Neural progenitor cell (in vitro differentiated cells): Measurements from ENCODE around the gene SLC28A3. TPM values are rescaled to one million over a fixed set of nuclear protein-coding genes. Genes with fewer than 3 reads are reported as not detected.

Experiments used
- DNase-seq: peaks from one replicate; pipeline ENCODE4 v3.0.0-alpha.2; 2016; ENCODE audit warnings: low spot score
- H2AFZ ChIP-seq: fragments of 200-600 bp; sonication (generic); replicated peaks from 2 replicates; pipeline ENCODE4 v1.6.1; 2016; ENCODE audit warnings: antibody characterized with exemption
- H3F3A ChIP-seq: fragments of 200-600 bp; sonication (generic); 2 replicates; pipeline ENCODE4 v1.6.1; 2016; ENCODE audit warnings: antibody characterized with exemption, low read depth
- H3K27ac ChIP-seq: fragments of 200-600 bp; sonication (generic); 2 replicates; pipeline ENCODE4 v1.5.1; 2016; ENCODE audit warnings: mild to moderate bottlenecking
- H3K27me3 ChIP-seq: fragments of 200-600 bp; sonication (generic); 2 replicates; pipeline ENCODE4 v1.6.1; 2016; ENCODE audit warnings: mild to moderate bottlenecking, moderate library complexity
- H3K36me3 ChIP-seq: fragments of 200-600 bp; sonication (generic); 2 replicates; pipeline ENCODE4 v1.5.1; 2016
- H3K4me1 ChIP-seq: fragments of 200-600 bp; sonication (generic); 2 replicates; pipeline ENCODE4 v1.6.1; 2016; ENCODE audit warnings: mixed run types
- H3K4me2 ChIP-seq: fragments of 200-600 bp; sonication (generic); 2 replicates; pipeline ENCODE4 v1.6.1; 2016
- H3K4me3 ChIP-seq: fragments of 200-600 bp; sonication (generic); 2 replicates; pipeline ENCODE4 v1.5.1; 2016
- H3K79me2 ChIP-seq: fragments of 200-600 bp; sonication (generic); 2 replicates; pipeline ENCODE4 v1.6.1; 2016; ENCODE audit warnings: low read depth
- H3K9ac ChIP-seq: fragments of 200-600 bp; sonication (generic); 2 replicates; pipeline ENCODE4 v1.6.1; 2016
- H3K9me3 ChIP-seq: fragments of 200-600 bp; sonication (generic); 2 replicates; pipeline ENCODE4 v1.5.1; 2016; ENCODE audit warnings: low read depth
- H4K20me1 ChIP-seq: fragments of 200-600 bp; sonication (generic); 2 replicates; pipeline ENCODE4 v1.6.1; 2016; ENCODE audit warnings: low read depth
- H3K27ac Mint-ChIP-seq: 3 replicates; pipeline ENCODE4 v1.8.0; 2021; ENCODE audit warnings: mixed read lengths
- H3K27me3 Mint-ChIP-seq: 2 replicates; pipeline ENCODE4 v1.8.0; 2022; ENCODE audit warnings: low read depth, mild to moderate bottlenecking, inconsistent platforms, moderate library complexity, mixed read lengths; ENCODE audit not compliant: insufficient read depth
- H3K36me3 Mint-ChIP-seq: 3 replicates; pipeline ENCODE4 v1.8.0; 2021; ENCODE audit warnings: mixed read lengths
- H3K4me1 Mint-ChIP-seq: 3 replicates; pipeline ENCODE4 v1.8.0; 2021; ENCODE audit warnings: mixed read lengths
- H3K4me3 Mint-ChIP-seq: 3 replicates; pipeline ENCODE4 v1.8.0; 2021; ENCODE audit warnings: mild to moderate bottlenecking, moderate library complexity, mixed read lengths
- H3K9me3 Mint-ChIP-seq: 3 replicates; pipeline ENCODE4 v1.8.0; 2020; ENCODE audit warnings: mixed read lengths
- CTCF ChIP-seq: fragments of 200-600 bp; sonication (generic); IDR thresholded peaks from 2 replicates; pipeline ENCODE4 v1.5.1; 2017; ENCODE audit warnings: antibody characterized with exemption, mild to moderate bottlenecking
- EZH2 ChIP-seq: fragments of 200-600 bp; sonication (generic); IDR thresholded peaks from 2 replicates; pipeline ENCODE4 v1.6.1; 2017; ENCODE audit warnings: antibody characterized with exemption, mild to moderate bottlenecking, moderate library complexity
- EZH2phosphoT487 ChIP-seq: fragments of 200-600 bp; sonication (generic); IDR thresholded peaks from 2 replicates; pipeline ENCODE4 v1.6.1; 2017; ENCODE audit warnings: antibody characterized with exemption
- total RNA-seq: library from RNA; depleted of rRNA; stranded (reverse); fragments of >200 nt; gene quantifications from 2 replicates; pipeline ENCODE4 v1.2.3, GENCODE V29; 2015; ENCODE audit warnings: low replicate concordance

The SLC28A3 gene
- total RNA-seq, 1 donor from 2014 or later = not detected

- Histone ChIP-seq H4K20me1 (no peaks in the 10 kb centered on the region), H3K36me3 (no peaks in the 10 kb centered on the region), H3K4me3 (no peak overlapping the region), H3K9ac (no peak overlapping the region), H3K9me3 (no peaks in the 10 kb centered on the region), H3K4me1 (no peaks in the 10 kb centered on the region), H3K79me2 (no peaks in the 10 kb centered on the region), H3K27me3 (peaks cover 13% of the 10 kb centered on the region), H3K4me2 (no peak overlapping the region), H2AFZ (peak overlapping the region; percentile 71), H3F3A (no peaks in the 10 kb centered on the region), H3K27ac (no peak overlapping the region)
- no peak for TF ChIP-seq EZH2
- TF ChIP-seq CTCF = peak; percentile 91
- no peaks in the 10 kb centered on the region for H3K36me3 Mint-ChIP-seq
- H3K4me1 Mint-ChIP-seq = peaks cover 18% of the 10 kb centered on the region
- H3K9me3 Mint-ChIP-seq = no peaks in the 10 kb centered on the region
- no peak overlapping the region for H3K27ac Mint-ChIP-seq
- H3K27me3 Mint-ChIP-seq = peaks cover 4% of the 10 kb centered on the region
- peak; percentile 89 for DNase-seq
- no peak overlapping the region for H3K4me3 Mint-ChIP-seq
Observed at GRCh38 chr9:84261070-84261746, 79.3 kb downstream of the SLC28A3 start.

- H3K9ac ChIP-seq = no peak overlapping the region
- H3K4me1 Mint-ChIP-seq = peaks cover 14% of the 10 kb centered on the region
- H3K4me3 Mint-ChIP-seq = no peak overlapping the region
- no peaks in the 10 kb centered on the region for H3K36me3 Mint-ChIP-seq
- H3K4me1 ChIP-seq = no peaks in the 10 kb centered on the region
- DNase-seq = no peak
- H2AFZ ChIP-seq = no peak overlapping the region
- H3K9me3 Mint-ChIP-seq = no peaks in the 10 kb centered on the region
- H3K4me2 ChIP-seq = no peak overlapping the region
- H3K27me3 ChIP-seq = peaks cover 13% of the 10 kb centered on the region
- no peaks in the 10 kb centered on the region for H3K9me3 ChIP-seq
- H3K27ac ChIP-seq = no peak overlapping the region
- H3K4me3 ChIP-seq = no peak overlapping the region
- no peaks in the 10 kb centered on the region for H3K79me2 ChIP-seq
- TF ChIP-seq CTCF (no peak), EZH2phosphoT487 (no peak), EZH2 (no peak)
- no peak overlapping the region for H3K27ac Mint-ChIP-seq
- H3K27me3 Mint-ChIP-seq = peaks cover 4% of the 10 kb centered on the region
- H4K20me1 ChIP-seq = no peaks in the 10 kb centered on the region
- H3F3A ChIP-seq = no peaks in the 10 kb centered on the region
- no peaks in the 10 kb centered on the region for H3K36me3 ChIP-seq
Observed at GRCh38 chr9:84258371-84258770, 82.2 kb downstream of the SLC28A3 start.

GRCh38 chr9:84255696-84256095 is 84.9 kb downstream of the SLC28A3 start:
- Mint-ChIP-seq H3K36me3 (no peaks in the 10 kb centered on the region), H3K9me3 (no peaks in the 10 kb centered on the region), H3K4me3 (no peak overlapping the region), H3K27ac (no peak overlapping the region), H3K27me3 (peaks cover 6% of the 10 kb centered on the region), H3K4me1 (peaks cover 11% of the 10 kb centered on the region)
- Histone ChIP-seq H2AFZ (no peak overlapping the region), H3K9me3 (no peaks in the 10 kb centered on the region), H3K27me3 (peaks cover under 1% of the 10 kb centered on the region), H4K20me1 (no peaks in the 10 kb centered on the region), H3K4me1 (no peaks in the 10 kb centered on the region), H3F3A (no peaks in the 10 kb centered on the region), H3K27ac (no peak overlapping the region), H3K4me3 (no peak overlapping the region), H3K36me3 (no peaks in the 10 kb centered on the region), H3K79me2 (no peaks in the 10 kb centered on the region), H3K9ac (no peak overlapping the region), H3K4me2 (no peak overlapping the region)
- DNase-seq = no peak
- TF ChIP-seq EZH2phosphoT487 = no peak
- no peak for TF ChIP-seq CTCF
- TF ChIP-seq EZH2 = no peak
